ENCODE data around the gene DNAH14. TPM values are rescaled to one million over a fixed set of nuclear protein-coding genes. Genes with fewer than 3 reads are reported as not detected.
"Not testable (repeated sequence)": the region's sequence is repeated elsewhere in the genome, so short reads cannot be mapped to it uniquely, and the experiment has no call there.

Gene DNAH14
- total RNA-seq, 2 experiments from 2014 or later, result not detected

GRCh38 chr1:225026701-225027100, 97.2 kb downstream of the DNAH14 start:
- ChIA-PET CTCF (no interaction called here), POLR2A (no interaction called here)
- H3K9me3 Mint-ChIP-seq (ENCODE audit: insufficient read depth), result no peaks in the 10 kb centered on the region
- no peak overlapping the region for H3K27ac Mint-ChIP-seq
- no peak for DNase-seq
- no peaks in the 10 kb centered on the region for H3K27me3 Mint-ChIP-seq (ENCODE audit: low read depth)
- no peak overlapping the region for H3K4me3 Mint-ChIP-seq
- H3K4me1 Mint-ChIP-seq (ENCODE audit: low read depth), result no peaks in the 10 kb centered on the region
- no peaks in the 10 kb centered on the region for H3K36me3 Mint-ChIP-seq (ENCODE audit: low read depth)
- ATAC-seq, result no peak

- DNase-seq; H3K4me3 Mint-ChIP-seq; H3K36me3 Mint-ChIP-seq (ENCODE audit: low read depth); H3K27me3 Mint-ChIP-seq (ENCODE audit: low read depth); H3K9me3 Mint-ChIP-seq (ENCODE audit: insufficient read depth); H3K4me1 Mint-ChIP-seq (ENCODE audit: low read depth); CTCF ChIA-PET; H3K27ac Mint-ChIP-seq; ATAC-seq; POLR2A ChIA-PET: not testable (repeated sequence)
Observed at GRCh38 chr1:225036441-225036840, 107.0 kb downstream of the DNAH14 start.

- Mint-ChIP-seq H3K27me3 (ENCODE audit: low read depth) (no peaks in the 10 kb centered on the region), H3K36me3 (ENCODE audit: low read depth) (no peaks in the 10 kb centered on the region), H3K4me3 (no peak overlapping the region), H3K9me3 (ENCODE audit: insufficient read depth) (no peaks in the 10 kb centered on the region), H3K4me1 (ENCODE audit: low read depth) (no peaks in the 10 kb centered on the region), H3K27ac (no peak overlapping the region)
- ATAC-seq (no peak), DNase-seq (no peak)
- POLR2A ChIA-PET, result no interaction called here
- CTCF ChIA-PET, result no interaction called here
Observed at GRCh38 chr1:225042263-225042662, 112.8 kb downstream of the DNAH14 start.

GRCh38 chr1:225044258-225044657, 114.8 kb downstream of the DNAH14 start:
- no peak for ATAC-seq

GRCh38 chr1:225049594-225049993, 120.1 kb downstream of the DNAH14 start:
- Mint-ChIP-seq H3K9me3 (ENCODE audit: insufficient read depth) (no peaks in the 10 kb centered on the region), H3K27ac (no peak overlapping the region), H3K27me3 (ENCODE audit: low read depth) (no peaks in the 10 kb centered on the region), H3K36me3 (ENCODE audit: low read depth) (no peaks in the 10 kb centered on the region), H3K4me1 (ENCODE audit: low read depth) (no peaks in the 10 kb centered on the region), H3K4me3 (no peak overlapping the region)
- ChIA-PET CTCF (no interaction called here), POLR2A (no interaction called here)
- DNase-seq (no peak), ATAC-seq (no peak)

More at GRCh38 chr1:225044258-225044657, 114.8 kb downstream of the DNAH14 start:
- Mint-ChIP-seq H3K9me3 (ENCODE audit: insufficient read depth) (no peaks in the 10 kb centered on the region), H3K4me3 (no peak overlapping the region), H3K4me1 (ENCODE audit: low read depth) (no peaks in the 10 kb centered on the region), H3K27me3 (ENCODE audit: low read depth) (no peaks in the 10 kb centered on the region), H3K36me3 (ENCODE audit: low read depth) (no peaks in the 10 kb centered on the region), H3K27ac (no peak overlapping the region)
- DNase-seq, result no peak
- ChIA-PET POLR2A (no interaction called here), CTCF (no interaction called here)

GRCh38 chr1:225063722-225064121, 134.2 kb downstream of the DNAH14 start:
- no peaks in the 10 kb centered on the region for H3K36me3 Mint-ChIP-seq (ENCODE audit: low read depth)
- H3K27me3 Mint-ChIP-seq (ENCODE audit: low read depth), result no peaks in the 10 kb centered on the region

GRCh38 chr1:225070972-225071371, 141.5 kb downstream of the DNAH14 start:
- no peak overlapping the region for H3K4me3 Mint-ChIP-seq
- no peaks in the 10 kb centered on the region for H3K36me3 Mint-ChIP-seq (ENCODE audit: low read depth)
- peaks cover 12% of the 10 kb centered on the region for H3K9me3 Mint-ChIP-seq (ENCODE audit: insufficient read depth)
- H3K27me3 Mint-ChIP-seq (ENCODE audit: low read depth), result no peaks in the 10 kb centered on the region
- DNase-seq (no peak), ATAC-seq (no peak)
- no peaks in the 10 kb centered on the region for H3K4me1 Mint-ChIP-seq (ENCODE audit: low read depth)
- ChIA-PET CTCF (no interaction called here), POLR2A (no interaction called here)
- no peak overlapping the region for H3K27ac Mint-ChIP-seq

More at GRCh38 chr1:225063722-225064121, 134.2 kb downstream of the DNAH14 start:
- H3K4me1 Mint-ChIP-seq (ENCODE audit: low read depth), result no peaks in the 10 kb centered on the region
- ChIA-PET POLR2A (no interaction called here), CTCF (no interaction called here)
- H3K9me3 Mint-ChIP-seq (ENCODE audit: insufficient read depth), result no peaks in the 10 kb centered on the region
- ATAC-seq (no peak), DNase-seq (no peak)
- H3K27ac Mint-ChIP-seq, result no peak overlapping the region
- H3K4me3 Mint-ChIP-seq, result no peak overlapping the region

- POLR2A ChIA-PET, result no interaction called here
- Mint-ChIP-seq H3K27me3 (ENCODE audit: low read depth) (no peaks in the 10 kb centered on the region), H3K36me3 (ENCODE audit: low read depth) (no peaks in the 10 kb centered on the region), H3K27ac (no peak overlapping the region), H3K4me3 (no peak overlapping the region), H3K4me1 (ENCODE audit: low read depth) (no peaks in the 10 kb centered on the region), H3K9me3 (ENCODE audit: insufficient read depth) (no peaks in the 10 kb centered on the region)
- CTCF ChIA-PET, result no interaction called here
- no peak for DNase-seq
- no peak for ATAC-seq
Observed at GRCh38 chr1:225097175-225097574, 167.7 kb downstream of the DNAH14 start.

GRCh38 chr1:225111000-225111399, 181.5 kb downstream of the DNAH14 start:
- H3K27me3 Mint-ChIP-seq (ENCODE audit: low read depth), result no peaks in the 10 kb centered on the region
- DNase-seq, result no peak
- CTCF ChIA-PET, result no interaction called here
- no peaks in the 10 kb centered on the region for H3K9me3 Mint-ChIP-seq (ENCODE audit: insufficient read depth)
- POLR2A ChIA-PET, result no interaction called here
- no peak overlapping the region for H3K27ac Mint-ChIP-seq
- no peak overlapping the region for H3K4me3 Mint-ChIP-seq
- H3K36me3 Mint-ChIP-seq (ENCODE audit: low read depth), result no peaks in the 10 kb centered on the region
- ATAC-seq, result no peak
- no peaks in the 10 kb centered on the region for H3K4me1 Mint-ChIP-seq (ENCODE audit: low read depth)

- no peak overlapping the region for H3K4me3 Mint-ChIP-seq
- ChIA-PET CTCF (no interaction called here), POLR2A (no interaction called here)
- H3K27me3 Mint-ChIP-seq (ENCODE audit: low read depth), result no peaks in the 10 kb centered on the region
- ATAC-seq, result no peak
- no peaks in the 10 kb centered on the region for H3K36me3 Mint-ChIP-seq (ENCODE audit: low read depth)
- DNase-seq, result no peak
- H3K4me1 Mint-ChIP-seq (ENCODE audit: low read depth), result no peaks in the 10 kb centered on the region
- H3K27ac Mint-ChIP-seq, result no peak overlapping the region
- no peaks in the 10 kb centered on the region for H3K9me3 Mint-ChIP-seq (ENCODE audit: insufficient read depth)
Observed at GRCh38 chr1:225113265-225113664, 183.8 kb downstream of the DNAH14 start.

- Mint-ChIP-seq H3K4me3 (no peak overlapping the region), H3K27ac (no peak overlapping the region), H3K27me3 (ENCODE audit: low read depth) (no peaks in the 10 kb centered on the region), H3K9me3 (ENCODE audit: insufficient read depth) (no peaks in the 10 kb centered on the region), H3K4me1 (ENCODE audit: low read depth) (no peaks in the 10 kb centered on the region), H3K36me3 (ENCODE audit: low read depth) (no peaks in the 10 kb centered on the region)
- ChIA-PET POLR2A (no interaction called here), CTCF (no interaction called here)
- ATAC-seq, result no peak
- no peak for DNase-seq
Observed at GRCh38 chr1:225114354-225114990, 185.0 kb downstream of the DNAH14 start.

GRCh38 chr1:225119307-225119706, 189.8 kb downstream of the DNAH14 start:
- ATAC-seq (no peak), DNase-seq (no peak)
- Mint-ChIP-seq H3K4me1 (ENCODE audit: low read depth) (no peaks in the 10 kb centered on the region), H3K27ac (no peak overlapping the region), H3K27me3 (ENCODE audit: low read depth) (no peaks in the 10 kb centered on the region), H3K4me3 (no peak overlapping the region), H3K36me3 (ENCODE audit: low read depth) (no peaks in the 10 kb centered on the region), H3K9me3 (ENCODE audit: insufficient read depth) (no peaks in the 10 kb centered on the region)
- ChIA-PET CTCF (no interaction called here), POLR2A (no interaction called here)

GRCh38 chr1:225121095-225121494, 191.6 kb downstream of the DNAH14 start:
- Mint-ChIP-seq H3K4me1 (ENCODE audit: low read depth) (no peaks in the 10 kb centered on the region), H3K9me3 (ENCODE audit: insufficient read depth) (no peaks in the 10 kb centered on the region), H3K27me3 (ENCODE audit: low read depth) (no peaks in the 10 kb centered on the region), H3K36me3 (ENCODE audit: low read depth) (no peaks in the 10 kb centered on the region), H3K27ac (no peak overlapping the region), H3K4me3 (no peak overlapping the region)
- POLR2A ChIA-PET, result no interaction called here
- DNase-seq (no peak), ATAC-seq (no peak)
- CTCF ChIA-PET, result no interaction called here

All from activated CD8-positive, alpha-beta T cell treated with anti-CD3 and anti-CD28 coated beads, Interleukin-2, amount 10 ng/mL, durations not matched to agents 7 days and 5 days (primary cell).